Measurements from ENCODE around the gene STK39.

GRCh38 chr2:167980439-167980838, 267.0 kb downstream of the STK39 start:
- TF ChIP-seq GATA3 (IDR thresholded peaks at IDR 0.05; ENCODE audit: low read depth, low read length) (no peak), GATA2 (IDR thresholded peaks at IDR 0.05; ENCODE audit: low read depth, low read length) (no peak)

Data from SH-SY5Y (cell line).